HL-60/S4 treated with retinoic acid at 250 ng/mL for 4 days and 3 days (cell line): ENCODE data around the gene CHTF18.
"Not testable (repeated sequence)": the region's sequence is repeated elsewhere in the genome, so short reads cannot be mapped to it uniquely, and the experiment has no call there.

Source experiments
- in situ Hi-C: fragments of 300-500 bp; cut with MboI; formaldehyde crosslinking; loops from 2 replicates; pipeline ENCODE4 v1.7.0; 2022; ENCODE audit warnings: low sequenced_read_pairs

Gene CHTF18

GRCh38 chr16:788399-789126, at the start of gene CHTF18:
Gene CHTF18, plus strand, starts transcription at chr16:788620. Its CDS starts 65 bp downstream, at chr16:788685.
- in situ Hi-C loops: no loop called here

- in situ Hi-C loops: no loop called here
Measured at GRCh38 chr16:739560-740458, 48.6 kb upstream of the CHTF18 start.

DNA sequence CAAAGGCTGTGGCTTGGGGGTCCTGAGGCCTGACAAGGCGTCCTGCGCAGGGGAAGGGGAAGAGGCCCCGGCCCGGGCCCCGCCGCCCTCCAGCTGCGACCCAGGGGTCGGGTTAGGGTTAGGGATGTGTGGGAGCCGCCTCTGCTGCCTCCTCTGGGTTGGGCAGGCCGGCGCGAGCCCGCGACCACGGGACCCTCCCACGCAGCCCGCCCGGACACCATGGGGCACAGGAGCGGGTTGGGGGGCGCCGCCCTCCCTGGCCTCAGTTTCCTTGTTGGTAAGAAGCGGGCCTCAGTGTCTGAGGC, 48.0 kb upstream of the CHTF18 start:
- in situ Hi-C loops: no loop called here

DNA sequence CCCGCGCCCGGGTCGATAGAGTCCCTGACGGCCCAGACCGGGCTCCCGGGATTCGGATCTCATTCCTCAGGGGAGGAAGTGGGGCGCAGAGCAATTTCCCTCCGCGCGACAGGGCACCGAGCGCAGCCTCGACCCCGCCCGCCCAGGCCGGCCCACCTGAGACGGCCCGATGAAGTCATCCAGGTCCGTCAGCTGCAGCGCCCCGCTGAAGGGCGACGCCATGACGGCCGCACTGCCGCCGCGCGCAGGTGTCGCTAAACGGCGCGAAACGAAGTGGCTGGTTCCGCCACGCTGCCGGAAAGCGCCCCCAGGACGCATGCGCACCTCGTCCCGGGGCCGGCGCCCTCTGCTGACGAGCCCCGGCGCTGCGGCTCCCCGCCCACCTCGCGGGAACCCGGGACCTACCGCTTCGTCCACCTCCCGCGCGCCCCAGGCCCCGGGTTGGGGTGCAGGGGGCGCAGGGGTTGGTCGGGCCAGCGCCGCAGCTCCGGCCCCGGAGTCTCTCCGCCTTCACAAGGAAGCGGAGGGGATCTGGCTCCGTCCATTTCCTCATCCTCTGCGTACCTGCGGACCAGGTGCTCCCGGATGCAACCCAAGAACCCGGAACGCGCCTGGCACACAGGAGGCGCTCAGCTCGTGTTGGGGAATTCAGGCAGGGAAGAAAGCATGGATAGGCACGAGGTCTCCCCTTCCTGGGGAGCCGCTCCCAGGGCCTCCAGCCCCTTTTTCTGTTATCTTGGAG, 47.5 kb upstream of the CHTF18 start, which contains the start of gene CIAO3:
Gene CIAO3 (minus strand): TSS at position 234 of the 742 bp plus-strand sequence. CDS start 12 bp downstream, at position 222.
- in situ Hi-C loops: no loop called here

- in situ Hi-C loops: no loop called here
Measured at GRCh38 chr16:741986-742629, 46.3 kb upstream of the CHTF18 start.

DNA sequence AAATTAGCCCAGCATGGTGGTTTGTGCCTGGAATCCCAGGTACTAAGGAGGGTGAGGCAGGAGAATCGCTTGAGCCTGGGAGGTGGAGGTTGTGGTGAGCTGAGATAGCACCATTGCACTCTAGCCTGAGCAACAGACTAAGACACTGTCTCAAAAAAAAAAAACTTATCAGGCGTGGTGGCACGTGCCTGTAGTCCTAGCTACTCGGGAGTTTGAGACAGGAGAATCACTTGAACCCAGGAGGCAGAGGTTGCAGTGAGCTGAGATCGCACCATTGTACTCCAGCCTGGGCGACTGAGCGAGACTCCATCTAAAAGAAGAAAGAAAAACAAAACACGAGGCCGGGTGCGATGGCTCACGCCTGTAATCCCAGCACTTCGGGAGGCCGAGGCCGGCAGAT, 45.5 kb upstream of the CHTF18 start:
- in situ Hi-C loops: not testable (repeated sequence)

DNA sequence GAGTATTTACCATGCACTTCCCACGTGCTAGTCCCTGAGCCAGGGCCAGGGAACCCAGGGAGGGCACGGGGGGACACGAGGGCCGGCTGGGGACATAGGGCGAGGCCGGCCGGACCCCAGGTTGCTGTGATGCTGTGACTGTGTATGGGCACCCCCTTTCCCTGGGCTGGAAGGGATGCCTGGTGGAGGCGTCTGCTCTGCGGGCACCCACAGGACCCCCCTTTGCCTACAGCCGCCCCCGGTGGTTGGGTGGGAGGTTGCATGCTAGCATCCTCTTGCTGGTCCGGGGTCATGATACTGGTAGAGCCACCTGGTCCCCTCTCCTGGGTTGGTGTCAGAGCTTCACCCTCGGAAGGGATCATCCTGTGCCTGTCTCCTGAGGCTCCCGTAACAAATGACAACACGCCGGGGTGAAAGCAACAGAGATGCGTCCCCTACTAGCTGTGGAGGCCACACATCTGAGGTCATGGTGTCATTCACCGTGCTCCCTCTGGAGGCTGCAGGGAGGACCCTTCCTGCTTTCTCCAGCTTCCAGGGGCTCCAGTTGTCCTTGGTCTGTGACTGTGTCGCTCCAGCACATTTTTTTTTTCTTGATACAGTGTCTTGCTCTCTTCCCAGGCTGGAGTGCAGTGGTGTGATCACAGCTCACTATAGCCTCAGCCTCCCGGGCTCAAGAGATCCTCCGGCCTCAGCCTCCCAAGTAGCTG, 44.5 kb upstream of the CHTF18 start:
- in situ Hi-C loops: no loop called here

- in situ Hi-C loops: no loop called here
Measured at GRCh38 chr16:745739-746138, 42.7 kb upstream of the CHTF18 start.

DNA sequence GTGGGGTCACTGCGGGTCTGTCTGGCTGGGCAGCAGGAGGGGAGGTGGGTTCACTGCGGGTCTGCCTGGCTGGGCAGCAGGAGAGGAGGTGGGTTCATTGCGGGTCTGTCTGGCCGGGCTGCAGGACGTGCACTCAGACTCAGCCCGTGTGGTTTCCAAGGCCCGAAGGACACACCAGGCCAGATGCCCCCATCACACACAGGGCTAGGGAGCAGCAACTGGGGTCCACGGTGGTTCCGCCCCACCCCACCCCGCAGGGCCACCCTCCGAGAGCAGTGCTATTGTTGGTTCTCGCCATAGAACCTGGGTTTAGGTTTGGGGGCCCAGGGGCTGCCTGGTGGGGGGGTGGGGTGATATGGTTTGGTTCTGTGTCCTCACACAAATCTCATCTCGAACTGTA, 41.8 kb upstream of the CHTF18 start:
- in situ Hi-C loops: no loop called here

GRCh38 chr16:747978-748746, 40.3 kb upstream of the CHTF18 start:
- in situ Hi-C loops: no loop called here

- in situ Hi-C loops: no loop called here
Measured at GRCh38 chr16:749010-749409, 39.4 kb upstream of the CHTF18 start.

DNA sequence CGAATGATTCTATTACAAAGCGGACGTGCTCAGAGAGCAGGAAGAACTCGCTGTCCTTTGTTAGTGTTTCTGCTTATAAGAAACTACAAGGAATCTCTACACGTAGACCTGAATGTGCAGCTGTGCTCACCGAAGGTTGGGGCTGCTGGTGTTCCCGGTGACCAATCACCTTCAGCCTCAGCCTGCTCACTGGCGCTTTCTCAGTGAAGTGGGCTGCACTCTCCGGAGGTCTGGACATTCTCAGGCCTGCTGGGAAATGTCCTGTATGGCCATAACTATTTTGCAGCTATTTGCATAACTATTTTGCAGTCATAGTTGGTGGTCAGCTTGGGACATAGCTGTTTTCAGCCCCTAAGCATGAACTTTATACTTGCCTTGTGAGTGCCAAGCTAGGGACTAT, 37.9 kb upstream of the CHTF18 start:
- in situ Hi-C loops: no loop called here

DNA sequence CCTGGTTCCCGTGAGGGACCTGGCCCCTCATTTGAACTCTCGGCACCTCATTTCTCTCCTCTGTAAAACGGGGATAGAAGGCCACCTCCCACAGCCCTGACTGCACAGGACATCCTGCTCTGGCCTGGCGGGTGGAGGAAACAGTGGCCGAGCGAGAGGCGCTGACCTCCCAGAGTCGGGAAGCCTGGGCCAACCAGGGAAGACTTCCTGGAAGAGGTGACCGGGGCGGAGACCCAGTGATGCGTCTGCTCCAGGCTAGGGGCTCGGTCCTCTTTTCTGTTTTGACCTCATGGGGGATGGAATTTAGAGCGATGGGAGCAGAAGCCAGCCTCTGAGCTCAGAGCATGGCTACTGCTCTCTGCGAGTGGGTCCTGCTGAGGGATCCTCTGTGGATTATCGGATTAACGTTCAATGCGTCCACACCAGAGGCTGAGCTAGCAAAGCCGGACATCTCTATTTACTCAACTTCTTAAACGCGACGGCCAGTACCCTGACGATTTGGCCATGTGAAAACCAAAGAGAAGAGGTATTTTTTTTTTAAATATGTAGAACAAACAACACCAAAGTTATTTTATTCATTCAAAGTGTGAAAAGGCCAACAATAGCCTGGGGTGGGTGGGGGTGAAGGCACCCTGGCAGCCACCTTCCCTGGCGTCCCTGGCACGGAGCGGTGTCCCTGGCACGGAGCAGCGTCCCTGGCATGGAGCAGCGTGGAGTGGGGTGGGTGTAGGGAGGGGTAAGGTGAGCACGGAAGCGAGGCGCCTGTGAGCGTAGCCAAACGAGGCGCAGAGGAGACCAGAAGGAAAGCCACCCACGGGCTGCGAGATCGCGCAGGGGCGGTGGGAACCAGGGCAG, 37.0 kb upstream of the CHTF18 start:
- in situ Hi-C loops: no loop called here

DNA sequence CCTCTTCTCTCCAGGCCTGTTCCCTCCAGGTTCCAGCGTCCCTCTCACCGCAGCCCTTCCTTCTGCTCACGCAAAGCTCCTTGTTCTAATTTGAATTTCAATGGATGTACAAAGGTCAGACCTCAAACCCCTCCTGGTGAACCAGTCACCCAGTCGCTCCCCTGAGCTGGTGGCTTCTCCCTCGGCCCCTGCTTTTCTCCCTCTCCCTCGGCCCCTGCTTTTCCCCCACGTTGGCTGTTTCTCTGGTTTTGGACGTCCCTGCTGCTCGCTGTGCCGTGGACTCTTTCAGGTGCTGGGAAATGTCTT, 36.5 kb upstream of the CHTF18 start:
- in situ Hi-C loops: no loop called here

GRCh38 chr16:754121-754607, 34.3 kb upstream of the CHTF18 start:
- in situ Hi-C loops: not testable (repeated sequence)

DNA sequence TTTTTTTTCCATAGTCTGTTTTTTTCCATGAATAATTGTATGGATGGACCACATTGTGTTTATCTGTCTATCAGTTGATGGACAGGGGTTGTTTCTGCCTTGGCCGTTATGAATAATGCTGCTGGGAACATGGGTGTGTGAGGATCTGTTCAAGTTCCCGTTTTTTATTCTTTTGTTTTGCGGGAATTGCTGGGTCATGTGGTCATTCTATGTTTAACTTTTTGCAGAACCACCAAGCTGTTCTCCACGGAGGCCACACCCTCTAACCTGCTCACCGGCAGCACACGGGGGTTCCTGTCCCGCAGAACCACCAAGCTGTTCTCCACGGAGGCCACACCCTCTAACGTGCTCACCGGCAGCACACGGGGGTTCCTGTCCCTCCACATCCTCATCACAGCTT, 33.8 kb upstream of the CHTF18 start:
- in situ Hi-C loops: no loop called here

DNA sequence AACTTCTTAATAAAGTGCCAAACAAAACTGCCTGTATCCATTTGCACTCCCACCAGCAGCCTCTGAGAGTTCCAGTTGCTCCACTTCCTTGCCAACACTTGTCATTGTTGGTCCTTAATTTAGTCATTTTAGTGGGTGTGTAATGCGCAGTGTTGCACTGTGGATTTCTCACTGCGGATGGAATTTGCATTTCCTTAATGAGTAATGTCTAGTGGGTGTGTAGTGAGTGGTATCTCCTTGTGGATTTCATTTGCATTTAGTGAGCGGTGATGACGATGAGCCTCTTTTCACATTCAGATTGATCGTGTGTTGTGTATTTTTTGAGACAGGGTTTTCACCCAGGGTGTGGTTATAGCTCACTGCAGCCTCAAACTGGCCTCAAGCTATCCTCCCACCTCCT, 32.0 kb upstream of the CHTF18 start:
- in situ Hi-C loops: no loop called here

DNA sequence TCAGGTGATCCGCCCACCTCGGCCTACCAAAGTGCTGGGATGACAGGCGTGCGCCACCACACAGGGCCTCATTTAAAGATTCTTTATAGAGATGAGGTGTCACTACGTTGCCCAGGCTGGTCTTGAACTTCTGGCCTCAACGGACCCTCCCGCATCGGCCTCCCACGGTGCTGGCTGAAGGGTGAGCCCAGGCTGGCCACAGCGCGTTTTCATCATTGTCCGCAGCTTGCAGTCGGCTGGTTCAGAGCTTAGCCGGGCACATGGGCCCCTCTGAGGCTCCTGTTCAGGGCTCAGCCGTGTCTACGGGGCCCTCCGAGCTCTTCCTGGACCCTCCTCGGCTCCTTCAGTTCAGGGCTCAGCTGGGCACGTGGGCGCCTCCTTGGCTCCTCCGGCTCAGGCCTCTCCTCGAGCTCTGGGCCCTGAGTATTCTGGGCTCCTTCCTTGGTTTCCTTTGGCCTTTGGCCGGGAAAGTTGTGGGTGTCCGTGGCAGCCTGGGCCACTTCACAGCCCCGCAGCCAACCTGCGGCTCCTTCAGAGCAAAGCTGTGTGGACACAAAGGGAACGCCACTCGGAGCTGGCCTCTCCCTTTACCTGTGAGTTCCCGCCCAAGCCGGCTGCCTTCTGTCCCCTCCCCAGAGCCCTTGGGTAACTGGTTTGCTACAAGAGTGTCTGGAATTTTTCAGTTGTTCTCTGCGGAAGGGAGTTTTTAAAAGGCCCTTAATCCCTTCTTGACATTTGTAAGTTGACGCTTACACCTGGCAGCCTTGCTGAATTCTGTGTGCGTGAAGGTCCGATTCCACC, 29.1 kb upstream of the CHTF18 start:
- in situ Hi-C loops: no loop called here
